ENCODE data around the gene MAN1A2.

GRCh38 chr1:117347907-117348306 lies 19.3 kb upstream of the MAN1A2 start:
- TF ChIP-seq ZNF324 (CRISPR knock-in tag; IDR thresholded peaks at IDR 0.05) (no peak), EZH2 (IDR thresholded peaks at IDR 0.05; ENCODE audit: borderline replicate concordance, low read depth, low read length) (no peak), SP1 (CRISPR knock-in tag; IDR thresholded peaks at IDR 0.05) (no peak), ZNF609 (CRISPR knock-in tag; IDR thresholded peaks at IDR 0.05; ENCODE audit: borderline replicate concordance) (no peak), ZBTB26 (CRISPR knock-in tag; IDR thresholded peaks at IDR 0.05) (no peak), CTCF (IDR thresholded peaks at IDR 0.05 in 2 of 3, conservative IDR thresholded peaks at IDR 0.05 in 1 of 3; ENCODE audit: insufficient read depth in 2 of 3, low read depth in 1 of 3, low read length in 3 of 3) (no peak), TFAP4 (CRISPR knock-in tag; IDR thresholded peaks at IDR 0.05; ENCODE audit: borderline replicate concordance) (no peak)

Data from K562 (cell line).